ENCODE results near the gene RBM47.
"Not testable (repeated sequence)": the region's sequence is repeated elsewhere in the genome, so short reads cannot be mapped to it uniquely, and the experiment has no call there.

The RBM47 gene

DNA sequence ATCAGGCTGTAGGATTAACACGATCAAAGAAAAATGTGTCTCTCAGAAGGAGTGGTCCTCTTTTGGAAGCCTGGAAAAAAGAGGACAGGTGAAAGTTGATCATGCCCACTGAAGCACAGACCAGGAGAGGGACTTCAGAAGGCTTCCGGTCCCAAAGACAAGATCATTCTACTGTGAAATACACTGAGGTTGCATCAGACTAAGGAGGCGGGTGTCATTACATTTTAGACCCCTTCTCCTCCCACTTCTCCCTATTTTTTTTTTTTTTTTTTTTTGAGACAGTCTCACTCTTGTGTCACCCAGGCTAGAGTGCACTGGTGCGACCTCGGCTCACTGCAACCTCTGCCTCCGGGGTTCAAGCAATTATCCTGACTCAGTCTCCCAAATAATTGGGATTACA, 67.5 kb downstream of the RBM47 start:
- DNase-seq (ENCODE audit: low read depth): no peak

DNA sequence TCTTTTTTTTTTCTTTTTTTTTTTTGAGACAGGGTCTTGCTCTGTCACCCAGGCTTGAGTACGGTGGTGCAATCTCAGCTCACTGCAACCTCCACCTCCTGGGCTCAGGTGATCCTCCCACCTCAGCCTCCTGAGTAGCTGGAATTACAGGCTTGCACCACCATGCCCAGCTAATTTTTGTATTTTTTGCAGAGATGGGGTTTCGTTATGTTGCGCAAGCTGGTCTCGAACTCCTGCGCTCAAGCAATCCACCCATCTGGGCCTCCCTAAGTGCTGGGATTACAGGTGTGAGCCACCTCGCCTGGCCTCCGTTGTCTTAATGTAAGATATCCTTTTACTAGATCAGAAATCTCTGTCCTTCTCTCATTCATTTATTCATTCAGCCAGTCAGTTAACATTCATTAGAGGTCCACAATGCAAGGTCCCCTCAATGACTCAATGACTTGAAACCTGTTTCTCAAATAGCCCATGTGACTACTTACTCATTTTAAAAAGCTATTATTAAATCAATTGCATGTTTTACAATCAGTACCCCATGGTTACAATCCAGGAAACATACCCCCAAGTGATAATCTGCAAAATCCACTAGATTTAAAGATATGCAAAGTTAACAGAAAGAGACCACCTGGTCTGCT, 68.0 kb downstream of the RBM47 start:
- DNase-seq (ENCODE audit: low read depth): not testable (repeated sequence)

GRCh38 chr4:40559585-40560465, 69.8 kb downstream of the RBM47 start:
- DNase-seq (ENCODE audit: low read depth): no peak

- DNase-seq (ENCODE audit: low read depth): no peak
These were observed 71.9 kb downstream of the RBM47 start for GRCh38 chr4:40557736-40558135.

- DNase-seq (ENCODE audit: low read depth): no peak
These were observed 74.3 kb downstream of the RBM47 start for GRCh38 chr4:40555176-40555900.

- DNase-seq (ENCODE audit: low read depth): not testable (repeated sequence)
These were observed 75.0 kb downstream of the RBM47 start for GRCh38 chr4:40554641-40555040.

- DNase-seq (ENCODE audit: low read depth): no peak
These were observed 75.7 kb downstream of the RBM47 start for GRCh38 chr4:40553995-40554394.

DNA sequence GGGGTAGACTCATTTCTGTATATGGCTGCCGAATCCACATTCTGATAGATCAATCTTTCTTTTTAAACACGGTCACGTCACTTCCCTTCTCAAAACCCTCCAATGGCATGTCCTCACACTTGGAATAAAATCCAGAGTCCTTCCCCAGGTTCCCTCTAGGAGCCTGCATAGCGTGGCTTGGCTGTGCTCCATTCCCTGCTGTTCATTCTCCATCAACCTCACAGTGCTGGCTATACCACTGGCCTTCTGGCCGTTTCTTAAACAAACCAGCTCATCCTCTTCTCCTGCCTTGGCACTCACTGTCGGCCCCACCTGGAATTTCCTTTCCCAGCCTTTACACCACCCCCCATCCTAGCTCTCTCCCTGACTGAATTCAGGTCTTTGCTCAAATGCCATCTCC, 77.1 kb downstream of the RBM47 start:
- DNase-seq (ENCODE audit: low read depth): no peak

DNA sequence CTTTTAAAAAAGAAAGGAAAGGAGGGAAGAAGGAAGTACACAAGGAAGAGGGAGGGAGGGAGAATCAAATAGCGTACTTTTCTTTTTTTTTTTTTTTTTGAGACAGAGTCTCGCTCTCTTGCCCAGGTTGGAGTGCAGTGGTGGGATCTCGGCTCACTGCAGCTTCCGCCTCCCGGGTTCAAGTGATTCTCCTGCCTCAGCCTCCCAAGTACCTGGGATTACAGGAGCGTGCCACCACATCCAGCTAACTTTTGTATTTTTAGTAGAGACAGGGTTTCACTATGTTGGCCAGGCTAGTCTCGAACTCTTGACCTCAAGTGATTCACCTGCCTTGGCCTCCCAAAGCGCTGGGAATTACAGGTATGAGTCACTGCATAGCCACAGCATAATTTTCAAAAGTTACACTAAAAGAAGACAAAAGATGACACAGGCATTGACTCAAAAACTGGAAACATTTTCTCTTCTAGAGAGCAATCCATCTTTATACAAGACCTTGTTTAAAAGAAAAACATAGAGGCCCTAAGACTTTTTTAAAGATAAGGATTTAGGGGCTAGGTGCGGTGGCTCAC, 78.0 kb downstream of the RBM47 start:
- DNase-seq (ENCODE audit: low read depth): not testable (repeated sequence)

DNA sequence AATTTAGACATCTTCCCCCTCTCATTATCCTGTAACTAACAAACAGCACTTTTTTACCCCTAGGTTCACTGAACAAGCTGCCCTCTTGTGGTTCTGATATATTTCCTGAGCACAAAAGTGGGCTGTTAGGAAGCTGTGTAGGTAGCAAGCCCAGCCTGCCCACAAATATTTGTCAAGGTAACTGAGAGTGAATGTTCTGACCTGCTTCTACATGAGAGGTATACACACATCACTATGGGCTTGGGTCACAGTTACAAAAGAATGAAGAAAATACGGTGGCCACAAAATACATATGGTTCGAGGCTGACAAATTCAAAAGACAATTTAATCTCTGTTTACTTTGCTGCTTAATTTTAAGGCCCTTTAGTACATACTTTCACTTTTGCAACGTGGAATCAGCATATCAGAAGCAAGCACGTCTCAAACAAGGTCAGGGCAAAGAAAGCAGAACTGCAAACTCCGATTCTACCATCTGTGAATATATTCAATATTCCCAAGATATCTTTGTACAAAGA, 78.7 kb downstream of the RBM47 start:
- no peak for DNase-seq (ENCODE audit: low read depth)

DNA sequence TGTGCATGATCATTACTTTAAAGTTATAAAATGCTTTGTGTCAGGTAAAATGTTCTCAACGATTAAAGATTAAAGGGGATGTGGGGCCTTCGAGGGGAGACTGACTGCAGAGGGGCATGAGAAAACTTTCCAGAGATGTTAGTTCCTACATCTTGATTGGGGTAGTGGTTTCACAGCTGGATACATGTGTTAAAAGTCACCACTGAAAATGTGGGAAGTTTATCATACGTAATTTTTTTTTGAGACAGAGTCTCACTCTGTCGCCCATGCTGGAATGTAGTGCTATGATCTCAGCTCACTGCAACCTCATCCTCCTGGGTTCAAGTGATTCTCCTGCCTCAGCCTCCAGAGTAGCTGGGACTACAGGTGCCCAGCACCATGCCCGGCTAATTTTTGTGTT, 79.5 kb downstream of the RBM47 start:
- DNase-seq (ENCODE audit: low read depth): no peak

- DNase-seq (ENCODE audit: low read depth): no peak
These were observed 81.4 kb downstream of the RBM47 start for GRCh38 chr4:40548256-40548655.

GRCh38 chr4:40547789-40548132, 81.9 kb downstream of the RBM47 start:
- DNase-seq (ENCODE audit: low read depth): no peak

DNA sequence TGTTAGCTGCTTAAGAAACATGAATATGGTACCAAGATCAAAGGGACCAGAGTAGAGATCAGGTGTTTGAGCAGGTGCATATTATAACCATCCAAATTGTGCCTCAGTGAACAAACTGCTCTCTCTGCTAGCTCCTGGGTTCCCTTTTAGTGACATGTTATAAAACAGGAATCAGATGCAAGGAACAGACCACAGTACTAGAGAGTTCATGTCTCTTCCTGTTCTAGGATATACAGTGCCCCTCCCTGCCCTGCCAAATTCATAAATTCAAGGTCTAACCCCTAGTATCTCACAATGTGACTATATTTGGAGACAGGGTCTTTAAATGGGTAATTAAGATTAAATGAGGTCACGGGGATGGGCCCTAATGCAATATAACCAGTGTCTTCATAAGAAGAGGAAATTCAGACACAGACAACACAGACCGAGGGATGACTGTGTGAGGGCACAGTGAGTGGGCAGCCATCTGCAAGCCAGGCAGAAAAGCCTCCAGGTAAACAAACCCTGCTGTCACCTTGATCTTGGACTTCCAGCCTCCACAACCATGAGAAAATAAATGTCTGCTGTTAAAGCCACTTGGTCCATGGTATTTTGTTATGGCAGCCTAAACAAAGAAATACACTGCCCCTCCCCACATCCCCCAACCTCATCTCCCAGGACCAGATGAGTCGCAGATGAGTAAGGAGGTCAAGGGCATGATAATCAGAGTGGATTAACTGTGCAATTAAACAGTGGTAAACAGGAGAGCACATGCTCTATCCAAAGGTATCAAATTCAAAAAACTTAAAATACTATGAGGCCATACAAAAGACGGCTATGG, 82.5 kb downstream of the RBM47 start:
- no peak for DNase-seq (ENCODE audit: low read depth)

DNA sequence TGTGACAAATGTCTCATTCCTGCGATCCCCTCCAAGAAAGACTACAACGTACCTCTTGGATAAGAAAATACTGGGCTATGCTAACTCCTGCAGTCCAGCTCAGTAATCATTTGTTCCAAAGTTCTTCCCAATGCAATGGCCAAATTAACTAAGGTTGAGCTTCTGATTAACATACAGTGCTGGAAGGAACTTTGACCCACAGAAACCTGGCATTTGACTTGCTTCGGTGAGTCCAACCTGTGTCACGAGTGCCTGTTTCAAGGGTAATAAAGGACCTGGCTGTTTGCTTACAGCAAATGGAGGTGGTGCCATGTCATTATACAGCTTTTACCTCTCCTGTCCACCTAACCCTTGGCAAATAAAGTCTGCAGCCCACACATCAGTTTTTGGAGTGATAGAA, 83.2 kb downstream of the RBM47 start:
- no peak for DNase-seq (ENCODE audit: low read depth)

- not testable (repeated sequence) for DNase-seq (ENCODE audit: low read depth)
These were observed 84.2 kb downstream of the RBM47 start for GRCh38 chr4:40545487-40545886.

DNA sequence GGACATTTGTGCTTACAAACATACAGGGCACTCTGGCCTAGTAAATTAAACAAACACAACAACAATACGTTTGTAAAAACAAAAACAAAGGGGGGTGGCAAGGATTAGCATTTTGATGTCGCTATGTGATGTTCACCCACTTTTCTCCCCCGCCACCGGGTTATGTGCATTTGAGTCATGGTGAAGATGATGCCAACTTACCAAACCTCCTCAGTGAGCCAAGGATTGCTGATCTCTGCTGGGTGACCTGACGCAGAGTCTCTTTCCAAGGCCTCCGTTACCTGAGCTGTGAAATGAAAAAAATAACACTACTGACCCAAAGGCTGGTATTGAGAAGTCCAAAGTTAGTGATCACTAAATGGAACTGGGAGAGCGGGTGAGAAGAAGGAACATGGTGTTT, 85.4 kb downstream of the RBM47 start:
- no peak for DNase-seq (ENCODE audit: low read depth)

DNA sequence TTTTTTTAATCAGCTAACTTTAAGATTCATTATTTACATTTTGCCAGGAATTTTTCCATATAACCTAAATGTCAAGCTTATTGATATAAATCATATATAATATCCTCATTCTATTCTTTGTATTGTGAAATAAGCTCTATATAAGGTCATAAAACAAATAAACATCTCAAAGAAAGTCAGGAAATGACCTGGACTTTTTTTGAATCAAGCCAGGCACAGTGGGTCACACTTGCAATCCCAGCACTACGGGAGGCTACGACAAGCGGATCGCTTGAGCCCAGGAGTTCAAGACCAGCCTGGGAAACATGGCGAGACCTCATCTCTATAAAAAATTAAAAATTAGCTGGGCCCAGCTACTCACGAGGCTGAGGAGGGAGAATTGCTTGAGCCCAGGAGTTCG, 88.9 kb downstream of the RBM47 start:
- no peak for DNase-seq (ENCODE audit: low read depth)

DNA sequence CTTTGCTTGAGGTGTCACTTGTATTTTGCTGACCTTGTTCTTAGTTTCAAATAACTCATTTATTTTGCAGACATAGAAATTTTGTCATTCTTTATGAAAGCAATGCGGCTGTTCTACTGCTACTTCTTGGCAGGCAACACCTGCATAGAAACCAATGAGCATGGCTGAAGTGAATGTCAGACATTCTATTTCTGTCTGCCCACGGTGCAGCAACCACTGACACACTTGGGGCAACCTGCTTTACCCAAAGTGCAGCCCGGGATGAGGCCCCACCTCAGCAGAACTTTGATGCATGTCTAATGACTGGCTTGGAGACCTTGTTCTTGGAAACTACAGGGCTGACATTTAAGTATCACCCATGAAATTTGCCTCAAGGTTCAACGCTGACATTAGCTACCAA, 93.6 kb downstream of the RBM47 start:
- no peak for DNase-seq (ENCODE audit: low read depth)

DNA sequence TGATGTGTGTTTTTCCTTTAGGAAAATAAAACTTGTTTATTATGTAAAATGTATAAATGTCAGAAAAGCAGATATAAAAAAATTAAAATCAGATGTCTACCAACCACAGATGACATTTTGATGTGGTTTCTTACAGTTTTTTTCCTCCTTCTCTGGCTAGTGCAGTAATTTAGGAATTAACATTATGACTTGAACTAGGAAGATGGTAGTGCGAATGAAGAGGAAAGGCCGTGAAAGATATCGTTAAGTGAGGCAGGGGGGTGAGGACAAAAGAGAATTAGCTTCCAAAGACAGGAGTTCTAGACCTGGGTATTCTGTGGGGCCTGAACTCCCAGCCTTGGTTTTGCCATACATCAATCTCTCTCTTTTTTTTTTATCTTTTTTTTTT, 98.0 kb downstream of the RBM47 start:
- DNase-seq (ENCODE audit: low read depth): no peak

- DNase-seq (ENCODE audit: low read depth): no peak
These were observed 98.6 kb downstream of the RBM47 start for GRCh38 chr4:40530961-40531635.
